SH-SY5Y (cell line): Measurements from ENCODE around the gene CDK6.

Source experiments
- GATA2 ChIP-seq: IDR thresholded peaks from 2 replicates; pipeline ENCODE4 v1.6.1; 2011; ENCODE audit warnings: mild to moderate bottlenecking, low read depth, low read length
- GATA3 ChIP-seq: IDR thresholded peaks from 2 replicates; pipeline ENCODE4 v1.6.1; 2011; ENCODE audit warnings: low read depth, mild to moderate bottlenecking, low read length, moderate library complexity

Gene CDK6

GRCh38 chr7:92699560-92699959, 136.8 kb downstream of the CDK6 start:
- no peak for TF ChIP-seq GATA2
- no peak for TF ChIP-seq GATA3

- TF ChIP-seq GATA3 (no peak; the same call in 1 of the 2 replicates), GATA2 (peak; percentile 86)
Measured at GRCh38 chr7:92698237-92698841, 138.0 kb downstream of the CDK6 start.

DNA sequence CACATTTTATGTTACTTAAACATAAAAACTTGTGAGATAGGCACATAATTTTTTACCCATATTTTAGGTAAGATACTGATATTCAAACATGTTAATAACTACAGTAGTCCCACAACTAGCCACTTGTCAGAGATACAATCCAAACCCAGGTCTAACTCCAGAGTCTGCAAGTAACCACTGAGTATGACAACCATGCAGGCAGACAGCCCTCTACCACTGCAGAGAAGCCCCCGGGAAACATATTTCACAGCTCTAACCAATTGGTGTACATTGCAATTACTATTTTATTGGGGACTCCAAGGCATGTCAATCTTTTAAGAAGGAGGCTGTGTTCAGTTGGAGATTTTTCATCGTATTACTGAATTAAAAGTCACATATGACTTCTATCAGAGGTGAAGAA, 139.0 kb downstream of the CDK6 start:
- no peak for TF ChIP-seq GATA3
- TF ChIP-seq GATA2 = no peak

DNA sequence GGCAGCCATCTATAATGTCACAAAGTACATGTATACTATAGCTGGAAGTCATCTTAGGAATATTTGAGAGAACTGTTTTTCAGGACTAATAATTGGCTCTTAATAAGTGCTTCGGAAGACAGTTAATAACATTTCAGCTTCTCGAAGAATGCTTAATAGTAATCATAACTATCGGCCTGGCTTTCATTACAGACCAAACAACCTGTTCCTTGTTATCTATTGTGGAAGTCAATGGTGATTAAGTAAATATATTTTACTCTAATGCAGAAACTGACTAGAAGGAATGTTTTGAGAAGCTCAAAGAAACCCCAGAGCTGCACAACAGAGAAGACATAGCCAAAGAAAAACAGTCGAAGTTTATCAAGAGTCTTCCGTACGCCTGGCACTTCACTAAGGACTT, 139.4 kb downstream of the CDK6 start:
- TF ChIP-seq GATA3 (no peak), GATA2 (no peak)

GRCh38 chr7:92696584-92696983, 139.8 kb downstream of the CDK6 start:
- no peak for TF ChIP-seq GATA3
- no peak for TF ChIP-seq GATA2

GRCh38 chr7:92695308-92696261, 140.8 kb downstream of the CDK6 start:
- TF ChIP-seq GATA3 (no peak), GATA2 (no peak)

DNA sequence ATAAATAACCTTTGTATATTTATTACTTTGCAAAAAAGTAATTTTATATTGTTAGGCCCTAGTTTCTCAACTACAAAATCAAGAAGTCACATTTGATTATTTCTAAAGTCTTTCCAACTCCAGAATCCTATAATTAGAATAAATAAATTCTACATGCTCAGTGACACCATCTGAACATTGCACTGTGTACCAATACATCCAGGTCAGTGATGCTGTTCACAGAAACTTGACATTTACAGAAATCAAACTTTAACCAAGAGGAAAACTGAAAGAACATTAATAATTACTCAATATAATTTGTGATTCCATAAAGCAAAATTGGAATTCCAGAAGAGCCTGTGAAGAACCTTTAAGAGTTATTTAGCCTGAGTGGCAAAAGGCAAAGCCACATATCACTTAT, 142.2 kb downstream of the CDK6 start:
- TF ChIP-seq GATA2 (no peak), GATA3 (no peak)

- no peak for TF ChIP-seq GATA3
- no peak for TF ChIP-seq GATA2
Measured at GRCh38 chr7:92693519-92693918, 142.9 kb downstream of the CDK6 start.

GRCh38 chr7:92691578-92691977, 144.8 kb downstream of the CDK6 start:
- TF ChIP-seq GATA2 (no peak), GATA3 (no peak)

- TF ChIP-seq GATA2 = no peak
- TF ChIP-seq GATA3 = no peak
Measured at GRCh38 chr7:92685136-92686042, 151.0 kb downstream of the CDK6 start.

- TF ChIP-seq GATA2 (no peak), GATA3 (no peak)
Measured at GRCh38 chr7:92684274-92684673, 152.1 kb downstream of the CDK6 start.

DNA sequence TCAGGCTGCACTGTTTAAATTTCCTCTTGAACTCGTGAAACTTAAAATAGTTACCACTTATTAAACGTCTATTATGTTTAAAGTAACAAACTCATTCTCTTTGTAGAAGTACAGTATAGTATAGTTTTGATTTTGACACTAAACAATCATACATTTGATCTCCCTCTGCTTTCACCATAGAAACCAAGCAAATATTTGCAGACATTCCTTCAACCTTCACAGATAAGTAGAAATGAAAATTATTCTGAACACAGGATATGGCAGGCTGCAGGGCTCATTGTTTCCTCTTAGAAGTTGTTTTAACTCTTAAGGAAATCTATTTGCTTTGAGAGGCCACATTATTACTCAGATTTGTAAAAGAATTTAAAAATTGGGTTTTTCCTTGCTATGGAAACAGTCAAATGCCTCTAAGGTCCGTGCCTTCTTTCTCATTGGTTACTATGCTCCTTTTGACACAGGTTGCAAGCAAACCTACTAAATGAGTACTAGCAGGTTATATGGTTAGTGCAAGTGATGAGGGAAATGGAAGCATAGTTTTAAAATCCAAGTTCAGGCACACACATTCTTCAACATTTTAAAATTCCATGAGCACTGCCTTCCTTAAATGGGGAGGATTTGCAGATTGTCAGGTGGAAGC, 153.4 kb downstream of the CDK6 start:
- TF ChIP-seq GATA2 = no peak
- TF ChIP-seq GATA3 = no peak

GRCh38 chr7:92682330-92682729, 154.0 kb downstream of the CDK6 start:
- TF ChIP-seq GATA2 (no peak), GATA3 (no peak)

DNA sequence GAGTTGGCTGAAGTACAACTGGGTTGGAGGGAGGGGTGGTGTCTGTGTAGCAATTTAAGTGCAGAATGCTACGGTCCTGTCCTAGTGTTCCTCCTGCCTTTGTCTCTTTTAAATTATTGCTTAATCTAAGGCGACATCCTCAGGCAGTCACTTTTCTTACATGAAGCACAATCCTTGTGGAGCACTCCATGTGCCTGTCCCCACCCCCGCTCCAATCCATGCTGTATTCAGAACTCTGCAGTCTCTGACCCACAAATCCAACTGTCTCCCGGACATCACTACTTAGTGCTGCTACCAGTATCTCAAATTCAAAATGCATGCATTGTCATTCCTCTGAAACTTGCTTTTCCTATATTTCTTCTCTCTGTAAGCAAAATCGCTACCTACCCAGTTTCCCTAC, 154.7 kb downstream of the CDK6 start:
- no peak for TF ChIP-seq GATA2
- no peak for TF ChIP-seq GATA3

GRCh38 chr7:92680442-92680841, 155.9 kb downstream of the CDK6 start:
- no peak for TF ChIP-seq GATA3
- no peak for TF ChIP-seq GATA2
